GM12878 (cell line): ENCODE results near the gene TSC22D1. TPM values are rescaled to one million over a fixed set of nuclear protein-coding genes. Genes with fewer than 3 reads are reported as not detected.

ENCODE experiments used
- ATAC-seq: fragments of 200-7000 bp; cut with Tn5 transposase; 3 replicates; pipeline ENCODE4 v1.9.1; 2020; ENCODE audit warnings: mild to moderate bottlenecking, moderate library complexity
- BruUV-seq: library from RNA; stranded (reverse); fragments of 400-500 nt; replicated peaks from 2 replicates; lab custom pipeline; 2021; lab: Mats Ljungman, UMichigan
- CTCF ChIA-PET: fragments of 300-600 bp; sonication (Branson Sonifier 250); formaldehyde crosslinking; extraction: SDS; loops from one replicate; lab custom pipeline; 2021; ENCODE audit warnings: inconsistent platforms; lab: Yijun Ruan, JAX
- POLR2A ChIA-PET: fragments of 350-600 bp; formaldehyde crosslinking; extraction: SDS; loops from one replicate; lab custom pipeline; 2021; ENCODE audit warnings: inconsistent platforms; lab: Charles Lee
- RAD21 ChIA-PET: fragments of 300-600 bp; sonication (Branson Sonifier 250); formaldehyde crosslinking; loops from one replicate; lab custom pipeline; 2023; ENCODE audit warnings: antibody characterized with exemption; ENCODE audit not compliant: unreplicated experiment; lab: Charles Lee
- SMC1A ChIA-PET: fragments of 300-600 bp; sonication (Branson Sonifier 250); formaldehyde crosslinking; loops from one replicate; lab custom pipeline; 2023; ENCODE audit not compliant: unreplicated experiment, uncharacterized antibody; lab: Charles Lee
- DNase-seq: peaks from one replicate; pipeline ENCODE4 v3.0.0-alpha.2; 2011; ENCODE audit warnings: low read depth, low spot score
- FAIRE-seq: peaks from 3 replicates; lab custom pipeline; 2011; peaks lifted over from hg19 to GRCh38; lab: Jason Lieb, UNC
- H2AFZ ChIP-seq: 2 replicates; pipeline ENCODE4 v1.6.0; 2011; ENCODE audit warnings: low read depth, low read length, control low read depth; ENCODE audit not compliant: control insufficient read depth
- H3K27ac ChIP-seq: 2 replicates; pipeline ENCODE4 v1.5.1; 2011; ENCODE audit warnings: control low read depth; ENCODE audit not compliant: control insufficient read depth, insufficient read depth
- H3K27me3 ChIP-seq, 2 experiments: replicated peaks in 1 of 2; 2 replicates each; pipeline versions ENCODE4 v1.6.0 to v1.6.1; 2011; ENCODE audit warnings: low read length in 1 of 2; ENCODE audit not compliant: control insufficient read depth in 2 of 2, insufficient read depth in 2 of 2
- H3K36me3 ChIP-seq, 2 experiments: 2 replicates each; pipeline ENCODE4 v1.5.1; 2011; ENCODE audit warnings: low read length in 1 of 2; ENCODE audit not compliant: control insufficient read depth in 2 of 2, insufficient read depth in 2 of 2
- H3K4me1 ChIP-seq: 2 replicates; pipeline ENCODE4 v1.6.1; 2011; ENCODE audit warnings: mild to moderate bottlenecking, low read length, moderate library complexity, mixed read lengths; ENCODE audit not compliant: control insufficient read depth, insufficient read depth
- H3K4me2 ChIP-seq: 2 replicates; pipeline ENCODE4 v1.6.0; 2011; ENCODE audit warnings: control low read depth; ENCODE audit not compliant: control insufficient read depth, insufficient read depth
- H3K4me3 ChIP-seq: fragments of 200-600 bp; sonication (generic); 2 replicates; pipeline ENCODE4 v1.5.1; 2016
- H3K79me2 ChIP-seq: 2 replicates; pipeline ENCODE4 v1.6.0; 2011; ENCODE audit warnings: low read length; ENCODE audit not compliant: control insufficient read depth, insufficient read depth
- H3K9ac ChIP-seq: 2 replicates; pipeline ENCODE4 v1.8.0; 2011; ENCODE audit warnings: low read length, control low read depth, mixed read lengths; ENCODE audit not compliant: control insufficient read depth, insufficient read depth
- H3K9me3 ChIP-seq: replicated peaks from 3 replicates; pipeline ENCODE4 v1.5.1; 2011; ENCODE audit warnings: mild to moderate bottlenecking, low read length; ENCODE audit not compliant: control insufficient read depth, insufficient read depth
- H4K20me1 ChIP-seq: 2 replicates; pipeline ENCODE4 v1.6.0; 2011; ENCODE audit not compliant: control insufficient read depth, insufficient read depth
- MYC ChIP-seq: IDR thresholded peaks from 2 replicates; pipeline ENCODE4 v1.6.1; 2011; ENCODE audit warnings: mild to moderate bottlenecking, low read length, moderate library complexity, inconsistent platforms; ENCODE audit not compliant: insufficient read depth, insufficient replicate concordance, insufficient read length, severe bottlenecking
- NBN ChIP-seq: fragments of 450-650 bp; IDR thresholded peaks from 2 replicates; pipeline ENCODE4 v1.6.1; 2016
- PML ChIP-seq: IDR thresholded peaks from 2 replicates; pipeline ENCODE4 v1.6.1; 2012; ENCODE audit warnings: low read length, inconsistent platforms
- ZNF24 ChIP-seq: fragments of 450-650 bp; IDR thresholded peaks from 2 replicates; pipeline ENCODE4 v1.6.1; 2017; ENCODE audit warnings: antibody characterized with exemption, mild to moderate bottlenecking
- whole genome bisulfite sequencing: methylation state at CpG from one replicate; pipeline ENCODE4 v1.1.6; 2016; ENCODE audit warnings: low lambda C conversion rate; ENCODE audit not compliant: insufficient replicate concordance, insufficient coverage; ENCODE audit errors: missing lambda C conversion rate; 5-methylcytosine and 5-hydroxymethylcytosine counted together
- in situ Hi-C: fragments of 300-500 bp; cut with MboI; formaldehyde crosslinking; loops from 9 replicates; pipeline ENCODE4 v1.14.3; 2018; ENCODE audit warnings: mixed read lengths
- intact Hi-C: fragments of 100-400 bp; cut with micrococcal nuclease; formaldehyde crosslinking; loops from one replicate; pipeline ENCODE4 v1.14.2; 2022; ENCODE audit not compliant: unreplicated experiment
- polyA plus RNA-seq, 11 experiments: library from polyadenylated mRNA; depleted of rRNA in 4 of 11; unstranded in 6 of 11; stranded (reverse) in 5 of 11; fragments of >200 nt; fragmentation: Nextera tagmentation in 4 of 11; fragmentation: Illumina TruSeq in 1 of 11; extraction: Ambion mirVana in 4 of 11; extraction: Trizol in 1 of 11; gene quantifications; 1 replicate in 1 of 11; 2 replicates in 10 of 11; pipeline versions ENCODE4 v1.2.1 to v1.2.3, GENCODE V29; 2011 to 2016; ENCODE audit warnings: inconsistent platforms in 2 of 11, missing spikeins in 2 of 11, low read depth in 1 of 11
- total RNA-seq, 4 experiments: library from RNA; depleted of rRNA in 3 of 4; stranded (reverse); fragments of >200 nt in 3 of 4; fragmentation: Illumina TruSeq in 1 of 4; extraction: Trizol in 1 of 4; gene quantifications; 2 replicates each; pipeline versions ENCODE4 v1.2.1 to v1.2.3, GENCODE V29; 2013 to 2021
- TF ChIP-seq, protein P1 (sequence below): IDR thresholded peaks from 2 replicates; pipeline ENCODE4 v1.6.1; 2012; ENCODE audit warnings: improper control_type of control experiment, low read depth, low read length; ENCODE audit not compliant: insufficient replicate concordance
- TF ChIP-seq, protein P2 (sequence below): fragments of 450-650 bp; IDR thresholded peaks from 2 replicates; pipeline ENCODE4 v1.6.1; 2016; ENCODE audit warnings: mild to moderate bottlenecking, moderate library complexity, borderline replicate concordance

The TSC22D1 gene
- total and polyA plus RNA-seq, 10 of the 15 experiments (the other 5 are each of a cell fraction or from before 2014, with no cell fraction given), result 0.37 to 15.7 (median 7.5) TPM

DNA sequence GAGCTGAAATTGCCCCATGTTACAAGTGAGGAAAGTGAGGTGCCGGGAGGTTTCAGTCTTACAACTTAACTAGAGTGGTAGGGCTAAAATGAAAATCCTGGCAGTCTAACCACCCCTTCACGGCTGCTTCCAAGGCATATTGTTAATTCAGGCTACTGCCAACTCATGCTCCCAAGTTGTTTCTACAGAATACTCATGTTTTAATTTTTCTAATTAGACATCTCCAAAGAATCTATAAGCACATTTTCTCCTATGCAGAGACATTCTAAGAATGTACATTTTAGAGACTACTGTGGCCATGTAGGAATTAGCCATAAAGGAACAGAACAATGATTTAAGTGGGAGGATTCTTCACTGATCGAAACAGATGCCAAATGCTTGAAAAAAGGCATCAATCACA is 7.0 kb upstream of the TSC22D1 start (continued):
- no peak for TF ChIP-seq ZNF24
- TF ChIP-seq, protein P1, sequence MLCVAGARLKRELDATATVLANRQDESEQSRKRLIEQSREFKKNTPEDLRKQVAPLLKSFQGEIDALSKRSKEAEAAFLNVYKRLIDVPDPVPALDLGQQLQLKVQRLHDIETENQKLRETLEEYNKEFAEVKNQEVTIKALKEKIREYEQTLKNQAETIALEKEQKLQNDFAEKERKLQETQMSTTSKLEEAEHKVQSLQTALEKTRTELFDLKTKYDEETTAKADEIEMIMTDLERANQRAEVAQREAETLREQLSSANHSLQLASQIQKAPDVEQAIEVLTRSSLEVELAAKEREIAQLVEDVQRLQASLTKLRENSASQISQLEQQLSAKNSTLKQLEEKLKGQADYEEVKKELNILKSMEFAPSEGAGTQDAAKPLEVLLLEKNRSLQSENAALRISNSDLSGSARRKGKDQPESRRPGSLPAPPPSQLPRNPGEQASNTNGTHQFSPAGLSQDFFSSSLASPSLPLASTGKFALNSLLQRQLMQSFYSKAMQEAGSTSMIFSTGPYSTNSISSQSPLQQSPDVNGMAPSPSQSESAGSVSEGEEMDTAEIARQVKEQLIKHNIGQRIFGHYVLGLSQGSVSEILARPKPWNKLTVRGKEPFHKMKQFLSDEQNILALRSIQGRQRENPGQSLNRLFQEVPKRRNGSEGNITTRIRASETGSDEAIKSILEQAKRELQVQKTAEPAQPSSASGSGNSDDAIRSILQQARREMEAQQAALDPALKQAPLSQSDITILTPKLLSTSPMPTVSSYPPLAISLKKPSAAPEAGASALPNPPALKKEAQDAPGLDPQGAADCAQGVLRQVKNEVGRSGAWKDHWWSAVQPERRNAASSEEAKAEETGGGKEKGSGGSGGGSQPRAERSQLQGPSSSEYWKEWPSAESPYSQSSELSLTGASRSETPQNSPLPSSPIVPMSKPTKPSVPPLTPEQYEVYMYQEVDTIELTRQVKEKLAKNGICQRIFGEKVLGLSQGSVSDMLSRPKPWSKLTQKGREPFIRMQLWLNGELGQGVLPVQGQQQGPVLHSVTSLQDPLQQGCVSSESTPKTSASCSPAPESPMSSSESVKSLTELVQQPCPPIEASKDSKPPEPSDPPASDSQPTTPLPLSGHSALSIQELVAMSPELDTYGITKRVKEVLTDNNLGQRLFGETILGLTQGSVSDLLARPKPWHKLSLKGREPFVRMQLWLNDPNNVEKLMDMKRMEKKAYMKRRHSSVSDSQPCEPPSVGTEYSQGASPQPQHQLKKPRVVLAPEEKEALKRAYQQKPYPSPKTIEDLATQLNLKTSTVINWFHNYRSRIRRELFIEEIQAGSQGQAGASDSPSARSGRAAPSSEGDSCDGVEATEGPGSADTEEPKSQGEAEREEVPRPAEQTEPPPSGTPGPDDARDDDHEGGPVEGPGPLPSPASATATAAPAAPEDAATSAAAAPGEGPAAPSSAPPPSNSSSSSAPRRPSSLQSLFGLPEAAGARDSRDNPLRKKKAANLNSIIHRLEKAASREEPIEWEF, result no peak

DNA sequence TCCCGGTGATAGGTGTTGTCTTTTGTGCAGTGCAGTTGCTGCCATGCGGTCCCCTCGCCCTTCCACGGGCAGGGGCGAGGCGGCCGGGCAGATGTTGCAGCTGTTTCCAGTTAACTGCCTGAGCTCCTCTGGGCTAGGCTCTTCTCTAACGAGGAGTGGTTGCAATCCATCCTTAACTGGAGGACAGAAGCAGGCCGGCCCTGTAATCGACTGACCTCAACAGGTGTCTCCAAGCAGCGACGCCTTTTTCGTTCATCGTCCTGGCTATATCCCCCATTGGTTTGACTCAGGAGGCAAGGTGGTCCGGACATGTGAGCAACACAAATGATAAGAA is 1.9 kb upstream of the TSC22D1 start:
- ChIA-PET POLR2A (no interaction called here), CTCF (no interaction called here), RAD21 (no interaction called here), SMC1A (interaction anchor here (1.1 kb wide), 1 partner anchor 75 kb away, joined by 3 read pairs; no protein-coding TSS in a partner anchor)
- peak overlapping the region; percentile 83 for H2AFZ ChIP-seq
- no TSS peak for BruUV-seq
- H3K27ac ChIP-seq, result peak overlapping the region; percentile 83
- H3K4me2 ChIP-seq, result peak overlapping the region; percentile 98
- 0 out of 2 replicates have a peak, but pooled peaks have one; percentile 2 for TF ChIP-seq NBN
- TF ChIP-seq, protein P2, sequence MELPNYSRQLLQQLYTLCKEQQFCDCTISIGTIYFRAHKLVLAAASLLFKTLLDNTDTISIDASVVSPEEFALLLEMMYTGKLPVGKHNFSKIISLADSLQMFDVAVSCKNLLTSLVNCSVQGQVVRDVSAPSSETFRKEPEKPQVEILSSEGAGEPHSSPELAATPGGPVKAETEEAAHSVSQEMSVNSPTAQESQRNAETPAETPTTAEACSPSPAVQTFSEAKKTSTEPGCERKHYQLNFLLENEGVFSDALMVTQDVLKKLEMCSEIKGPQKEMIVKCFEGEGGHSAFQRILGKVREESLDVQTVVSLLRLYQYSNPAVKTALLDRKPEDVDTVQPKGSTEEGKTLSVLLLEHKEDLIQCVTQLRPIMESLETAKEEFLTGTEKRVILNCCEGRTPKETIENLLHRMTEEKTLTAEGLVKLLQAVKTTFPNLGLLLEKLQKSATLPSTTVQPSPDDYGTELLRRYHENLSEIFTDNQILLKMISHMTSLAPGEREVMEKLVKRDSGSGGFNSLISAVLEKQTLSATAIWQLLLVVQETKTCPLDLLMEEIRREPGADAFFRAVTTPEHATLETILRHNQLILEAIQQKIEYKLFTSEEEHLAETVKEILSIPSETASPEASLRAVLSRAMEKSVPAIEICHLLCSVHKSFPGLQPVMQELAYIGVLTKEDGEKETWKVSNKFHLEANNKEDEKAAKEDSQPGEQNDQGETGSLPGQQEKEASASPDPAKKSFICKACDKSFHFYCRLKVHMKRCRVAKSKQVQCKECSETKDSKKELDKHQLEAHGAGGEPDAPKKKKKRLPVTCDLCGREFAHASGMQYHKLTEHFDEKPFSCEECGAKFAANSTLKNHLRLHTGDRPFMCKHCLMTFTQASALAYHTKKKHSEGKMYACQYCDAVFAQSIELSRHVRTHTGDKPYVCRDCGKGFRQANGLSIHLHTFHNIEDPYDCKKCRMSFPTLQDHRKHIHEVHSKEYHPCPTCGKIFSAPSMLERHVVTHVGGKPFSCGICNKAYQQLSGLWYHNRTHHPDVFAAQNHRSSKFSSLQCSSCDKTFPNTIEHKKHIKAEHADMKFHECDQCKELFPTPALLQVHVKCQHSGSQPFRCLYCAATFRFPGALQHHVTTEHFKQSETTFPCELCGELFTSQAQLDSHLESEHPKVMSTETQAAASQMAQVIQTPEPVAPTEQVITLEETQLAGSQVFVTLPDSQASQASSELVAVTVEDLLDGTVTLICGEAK, result 0 out of 2 replicates have a peak, but pooled peaks have one; percentile 24
- TF ChIP-seq MYC, result peak; percentile 16
- no peak for TF ChIP-seq PML
- H3K9ac ChIP-seq, result peak overlapping the region; percentile 74
- DNase-seq (no peak), ATAC-seq (no peak), FAIRE-seq (no peak)
- H3K4me3 ChIP-seq, result peak overlapping the region; percentile 81
- H3K27me3 ChIP-seq, result peaks cover 0 to 10% of the 10 kb centered on the region in 2 experiments; a peak in 2 of 4 replicates
- H3K36me3 ChIP-seq, result no peaks in the 10 kb centered on the region
- in situ Hi-C loops, result no loop called here
- 1% methylated on average over 15 of the region's 15 CpGs for WGBS
- intact Hi-C loops, result loop anchor here (10.0 kb wide), 1 partner anchor 337 kb away; no protein-coding TSS in a partner anchor
- H3K4me1 ChIP-seq, result peaks cover 14% of the 10 kb centered on the region
- H4K20me1 ChIP-seq, result no peaks in the 10 kb centered on the region
- no peaks in the 10 kb centered on the region for H3K9me3 ChIP-seq
- peaks cover 3% of the 10 kb centered on the region for H3K79me2 ChIP-seq
